ENCODE results near the gene SSR4. TPM values are rescaled to one million over a fixed set of nuclear protein-coding genes. Genes with fewer than 3 reads are reported as not detected.

The SSR4 gene
- total RNA-seq, 1 experiment from 2014 or later, result 179 TPM

DNA sequence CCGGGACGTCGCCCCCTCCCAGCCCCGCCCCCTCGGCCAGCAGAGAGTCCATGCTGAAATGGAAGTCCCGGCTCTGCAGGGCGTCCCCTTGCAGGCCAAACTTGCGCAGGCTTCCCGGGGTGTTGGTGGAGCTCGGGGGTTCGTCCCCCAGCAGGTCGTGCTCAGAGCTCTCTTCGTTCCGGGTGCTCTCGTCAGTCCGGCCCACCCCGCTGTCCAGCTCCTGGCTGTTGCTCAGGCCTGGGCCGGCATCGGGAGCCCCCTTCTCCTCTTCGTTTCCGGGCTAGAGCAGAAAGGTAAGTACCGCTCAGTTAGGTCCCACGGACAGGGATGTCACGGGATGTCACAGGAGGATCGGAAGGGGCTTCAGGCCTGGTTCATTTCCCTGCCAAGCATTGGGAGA, 10.2 kb downstream of the SSR4 start:
- Histone ChIP-seq H3K9ac (ENCODE audit: extremely low read depth, insufficient read length, low read length) (no peak overlapping the region), H3K4ac (ENCODE audit: low read depth, low read length) (no peak overlapping the region), H2AFZ (ENCODE audit: low read length) (no peak overlapping the region), H3K9me3 (ENCODE audit: control insufficient read depth, low read depth, low read length) (peaks cover 14% of the 10 kb centered on the region), H3K23me2 (ENCODE audit: insufficient read length, low read depth, low read length, poor library complexity, severe bottlenecking) (no peaks in the 10 kb centered on the region), H4K91ac (ENCODE audit: insufficient read length, low read depth, low read length) (no peak overlapping the region), H2BK20ac (ENCODE audit: low read depth, low read length, poor library complexity, severe bottlenecking) (no peak overlapping the region), H3K56ac (ENCODE audit: insufficient read length, low read depth, low read length) (no peak overlapping the region), H2BK120ac (ENCODE audit: low read depth, low read length, poor library complexity, severe bottlenecking) (no peak overlapping the region), H4K5ac (ENCODE audit: insufficient read length, low read depth, low read length) (no peak overlapping the region), H2BK12ac (ENCODE audit: insufficient read length, low read depth, low read length) (no peak overlapping the region), H2BK5ac (ENCODE audit: insufficient read length, low read length) (no peak overlapping the region), H3T11ph (ENCODE audit: low read length) (no peak overlapping the region), H4K20me1 (ENCODE audit: control insufficient read depth, insufficient read depth, insufficient read length) (no peaks in the 10 kb centered on the region), H3K23ac (ENCODE audit: insufficient read length, low read depth, low read length) (no peak overlapping the region), H3K79me2 (ENCODE audit: insufficient read depth, low read length) (peaks cover 5% of the 10 kb centered on the region; the same call in 1 of the 2 replicates), H2AK5ac (ENCODE audit: insufficient read length, low read length) (no peak overlapping the region), H3K79me1 (ENCODE audit: insufficient read depth, low read depth, low read length, poor library complexity, severe bottlenecking) (no peaks in the 10 kb centered on the region), H3K14ac (ENCODE audit: insufficient read depth, low read length) (no peak overlapping the region), H3K18ac (ENCODE audit: insufficient read length, low read depth, low read length) (no peak overlapping the region), H3K27ac (ENCODE audit: insufficient read length, low read depth, low read length) (no peak overlapping the region), H4K8ac (replicated peaks; ENCODE audit: insufficient read length, low read depth, low read length) (no peak overlapping the region), H2BK15ac (ENCODE audit: low read depth, low read length) (no peak overlapping the region), H3K4me1 (ENCODE audit: insufficient read depth, low read length) (no peaks in the 10 kb centered on the region), H3K4me2 (ENCODE audit: insufficient read depth, insufficient read length, low read length) (no peak overlapping the region), H3K27me3 (ENCODE audit: insufficient read depth, low read length) (no peaks in the 10 kb centered on the region)
- Mint-ChIP-seq H3K27ac (no peak overlapping the region; a peak in 1 of 7 replicates), H3K4me3 (no peak overlapping the region), H3K36me3 (ENCODE audit: insufficient read depth in 1 of 3, low read depth in 3 of 3) (peaks cover 9 to 30% (median 19%) of the 10 kb centered on the region in 3 experiments; a peak in 6 of 7 replicates), H3K4me1 (no peaks in the 10 kb centered on the region), H3K27me3 (ENCODE audit: low read depth) (peaks cover 7% of the 10 kb centered on the region), H3K9me3 (peaks cover 55 to 67% of the 10 kb centered on the region in 2 experiments)
- TF ChIP-seq, protein P1, sequence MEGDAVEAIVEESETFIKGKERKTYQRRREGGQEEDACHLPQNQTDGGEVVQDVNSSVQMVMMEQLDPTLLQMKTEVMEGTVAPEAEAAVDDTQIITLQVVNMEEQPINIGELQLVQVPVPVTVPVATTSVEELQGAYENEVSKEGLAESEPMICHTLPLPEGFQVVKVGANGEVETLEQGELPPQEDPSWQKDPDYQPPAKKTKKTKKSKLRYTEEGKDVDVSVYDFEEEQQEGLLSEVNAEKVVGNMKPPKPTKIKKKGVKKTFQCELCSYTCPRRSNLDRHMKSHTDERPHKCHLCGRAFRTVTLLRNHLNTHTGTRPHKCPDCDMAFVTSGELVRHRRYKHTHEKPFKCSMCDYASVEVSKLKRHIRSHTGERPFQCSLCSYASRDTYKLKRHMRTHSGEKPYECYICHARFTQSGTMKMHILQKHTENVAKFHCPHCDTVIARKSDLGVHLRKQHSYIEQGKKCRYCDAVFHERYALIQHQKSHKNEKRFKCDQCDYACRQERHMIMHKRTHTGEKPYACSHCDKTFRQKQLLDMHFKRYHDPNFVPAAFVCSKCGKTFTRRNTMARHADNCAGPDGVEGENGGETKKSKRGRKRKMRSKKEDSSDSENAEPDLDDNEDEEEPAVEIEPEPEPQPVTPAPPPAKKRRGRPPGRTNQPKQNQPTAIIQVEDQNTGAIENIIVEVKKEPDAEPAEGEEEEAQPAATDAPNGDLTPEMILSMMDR (conservative IDR thresholded peaks at IDR 0.05), result no peak
- no CpG with 5 or more reads among the region's 25 CpGs for WGBS (ENCODE audit: extremely low coverage, insufficient read length, low lambda C conversion rate)
- DNase-seq, result no peak

Data from H9 (cell line).